Measurements from ENCODE around the gene MYO16. TPM values are rescaled to one million over a fixed set of nuclear protein-coding genes. Genes with fewer than 3 reads are reported as not detected.

Gene MYO16
- total RNA-seq, 4 donors from 2014 or later, result 0.53 TPM; not detected in 3

DNA sequence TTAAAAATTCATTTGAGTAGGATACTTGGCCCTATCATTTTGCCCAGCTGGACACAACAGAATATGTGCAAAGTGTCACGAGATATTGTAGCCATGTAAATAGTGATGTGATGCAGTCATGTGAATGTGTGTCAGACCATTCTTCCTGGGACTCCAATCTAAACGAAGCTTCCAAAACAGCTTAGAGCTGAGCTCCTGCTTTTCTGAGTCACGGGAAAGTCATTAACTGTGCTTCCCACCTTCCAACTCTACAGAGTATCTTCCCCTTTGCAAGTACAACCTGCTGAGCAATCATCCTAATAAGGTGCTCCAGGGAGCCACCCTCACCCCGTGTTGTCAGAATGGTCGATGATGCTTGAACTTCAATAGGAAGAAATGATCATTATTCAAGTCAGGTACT lies 294.7 kb downstream of the MYO16 start:
- TF ChIP-seq POLR2A (IDR thresholded peaks at IDR 0.05), result no peak
- TF ChIP-seq, protein P1, sequence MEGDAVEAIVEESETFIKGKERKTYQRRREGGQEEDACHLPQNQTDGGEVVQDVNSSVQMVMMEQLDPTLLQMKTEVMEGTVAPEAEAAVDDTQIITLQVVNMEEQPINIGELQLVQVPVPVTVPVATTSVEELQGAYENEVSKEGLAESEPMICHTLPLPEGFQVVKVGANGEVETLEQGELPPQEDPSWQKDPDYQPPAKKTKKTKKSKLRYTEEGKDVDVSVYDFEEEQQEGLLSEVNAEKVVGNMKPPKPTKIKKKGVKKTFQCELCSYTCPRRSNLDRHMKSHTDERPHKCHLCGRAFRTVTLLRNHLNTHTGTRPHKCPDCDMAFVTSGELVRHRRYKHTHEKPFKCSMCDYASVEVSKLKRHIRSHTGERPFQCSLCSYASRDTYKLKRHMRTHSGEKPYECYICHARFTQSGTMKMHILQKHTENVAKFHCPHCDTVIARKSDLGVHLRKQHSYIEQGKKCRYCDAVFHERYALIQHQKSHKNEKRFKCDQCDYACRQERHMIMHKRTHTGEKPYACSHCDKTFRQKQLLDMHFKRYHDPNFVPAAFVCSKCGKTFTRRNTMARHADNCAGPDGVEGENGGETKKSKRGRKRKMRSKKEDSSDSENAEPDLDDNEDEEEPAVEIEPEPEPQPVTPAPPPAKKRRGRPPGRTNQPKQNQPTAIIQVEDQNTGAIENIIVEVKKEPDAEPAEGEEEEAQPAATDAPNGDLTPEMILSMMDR (IDR thresholded peaks at IDR 0.05), result no peak
- no peaks in the 10 kb centered on the region for H3K27me3 ChIP-seq
- H3K4me1 ChIP-seq, result no peaks in the 10 kb centered on the region
- H3K36me3 ChIP-seq, result no peaks in the 10 kb centered on the region
- H3K9me3 ChIP-seq, result no peaks in the 10 kb centered on the region
- H3K4me3 ChIP-seq, result no peak overlapping the region
- H3K27ac ChIP-seq, result no peak overlapping the region
- no peak for DNase-seq

DNA sequence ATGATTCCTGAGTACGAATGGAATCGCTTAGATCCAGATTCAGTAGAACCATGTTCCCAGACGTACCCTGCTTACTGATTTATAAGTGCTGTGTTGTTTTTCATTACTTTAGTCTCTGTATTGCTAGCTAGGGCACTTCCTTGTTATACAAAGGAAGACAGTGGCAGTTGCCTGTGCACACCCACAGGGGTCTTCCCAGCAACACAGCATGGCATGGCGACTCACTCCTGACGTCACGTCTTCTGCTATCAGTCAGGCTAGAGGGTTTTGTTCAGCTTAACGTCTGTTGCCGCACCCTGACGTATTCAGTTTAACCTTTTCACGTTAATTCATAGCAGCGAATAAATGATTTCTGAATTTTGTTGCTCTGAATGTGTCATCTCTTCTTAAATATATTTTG lies 295.1 kb downstream of the MYO16 start:
- no peak for DNase-seq
- Histone ChIP-seq H3K9me3 (no peaks in the 10 kb centered on the region), H3K27me3 (no peaks in the 10 kb centered on the region), H3K4me1 (no peaks in the 10 kb centered on the region), H3K27ac (no peak overlapping the region), H3K4me3 (no peak overlapping the region), H3K36me3 (no peaks in the 10 kb centered on the region)
- TF ChIP-seq POLR2A (IDR thresholded peaks at IDR 0.05), result no peak
- TF ChIP-seq, protein P1 (IDR thresholded peaks at IDR 0.05), result no peak

DNA sequence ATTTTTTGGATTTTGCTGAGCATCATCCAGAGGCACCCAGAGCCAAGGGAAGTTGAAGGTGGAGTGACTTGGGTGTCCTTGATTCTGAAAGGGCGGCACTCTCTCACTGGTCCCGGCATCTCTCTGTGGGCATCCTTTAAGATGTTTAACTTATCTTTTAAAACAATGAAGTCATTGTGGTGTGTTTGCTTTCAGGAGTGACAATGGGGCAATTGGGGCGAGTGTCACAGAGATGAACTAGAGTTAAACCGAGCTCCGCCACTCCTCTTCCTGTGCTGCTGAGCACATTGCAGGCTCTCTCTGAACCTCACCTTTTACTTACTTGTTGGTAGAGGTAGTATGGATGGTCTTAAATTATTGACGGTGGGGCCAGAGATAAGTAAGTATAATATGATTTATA lies 295.7 kb downstream of the MYO16 start:
- Histone ChIP-seq H3K9me3 (no peaks in the 10 kb centered on the region), H3K27ac (no peak overlapping the region), H3K4me1 (no peaks in the 10 kb centered on the region), H3K27me3 (no peaks in the 10 kb centered on the region), H3K4me3 (no peak overlapping the region), H3K36me3 (no peaks in the 10 kb centered on the region)
- TF ChIP-seq POLR2A (IDR thresholded peaks at IDR 0.05), result no peak
- TF ChIP-seq, protein P1 (IDR thresholded peaks at IDR 0.05), result no peak
- no peak for DNase-seq

DNA sequence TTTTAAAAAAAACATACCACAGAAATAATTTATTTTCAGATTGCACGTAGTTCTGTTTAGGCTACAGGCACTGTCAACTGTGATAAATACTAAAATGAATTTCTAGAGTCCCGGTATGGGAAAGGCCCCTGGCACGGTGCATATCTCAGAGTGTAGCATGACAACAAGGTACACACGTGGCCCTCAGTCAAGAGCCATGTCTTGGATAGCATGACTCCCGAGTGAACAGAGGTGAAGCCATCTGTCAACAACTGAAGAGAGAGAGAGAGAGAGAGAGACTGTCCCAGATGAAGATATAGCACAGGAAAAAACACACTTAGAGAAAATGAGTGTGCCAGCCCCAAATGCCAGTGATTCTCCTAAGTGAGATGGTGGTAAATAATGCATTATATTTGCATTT lies 297.5 kb downstream of the MYO16 start:
- DNase-seq, result no peak
- no peaks in the 10 kb centered on the region for H3K4me1 ChIP-seq
- H3K27ac ChIP-seq, result no peak overlapping the region
- no peaks in the 10 kb centered on the region for H3K27me3 ChIP-seq
- no peaks in the 10 kb centered on the region for H3K9me3 ChIP-seq
- H3K36me3 ChIP-seq, result no peaks in the 10 kb centered on the region
- TF ChIP-seq, protein P1 (IDR thresholded peaks at IDR 0.05), result no peak
- TF ChIP-seq POLR2A (IDR thresholded peaks at IDR 0.05), result no peak
- H3K4me3 ChIP-seq, result no peak overlapping the region

DNA sequence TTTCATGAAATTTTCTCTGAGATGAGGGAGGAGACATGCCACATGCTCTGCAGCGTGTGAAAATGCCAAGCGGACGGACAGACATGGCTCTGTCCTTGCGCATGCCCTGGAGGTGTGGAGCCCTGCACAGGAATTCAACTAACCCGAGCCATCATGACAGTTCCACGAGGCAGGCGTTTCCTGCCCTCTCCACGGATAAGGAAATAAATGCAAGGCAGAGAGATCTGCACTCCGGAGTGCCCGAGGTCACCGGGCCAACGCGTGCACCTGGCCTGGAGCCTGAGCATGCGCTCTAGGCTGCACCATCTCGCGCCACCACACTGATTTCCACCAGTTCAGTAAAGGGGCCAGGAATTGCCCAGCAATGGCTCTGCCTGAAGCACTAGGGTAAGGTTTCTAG lies 298.2 kb downstream of the MYO16 start:
- Histone ChIP-seq H3K9me3 (no peaks in the 10 kb centered on the region), H3K4me1 (no peaks in the 10 kb centered on the region), H3K36me3 (no peaks in the 10 kb centered on the region), H3K27me3 (no peaks in the 10 kb centered on the region), H3K27ac (no peak overlapping the region), H3K4me3 (no peak overlapping the region)
- no peak for DNase-seq
- no peak for TF ChIP-seq POLR2A (IDR thresholded peaks at IDR 0.05)
- TF ChIP-seq, protein P1 (IDR thresholded peaks at IDR 0.05), result no peak

DNA sequence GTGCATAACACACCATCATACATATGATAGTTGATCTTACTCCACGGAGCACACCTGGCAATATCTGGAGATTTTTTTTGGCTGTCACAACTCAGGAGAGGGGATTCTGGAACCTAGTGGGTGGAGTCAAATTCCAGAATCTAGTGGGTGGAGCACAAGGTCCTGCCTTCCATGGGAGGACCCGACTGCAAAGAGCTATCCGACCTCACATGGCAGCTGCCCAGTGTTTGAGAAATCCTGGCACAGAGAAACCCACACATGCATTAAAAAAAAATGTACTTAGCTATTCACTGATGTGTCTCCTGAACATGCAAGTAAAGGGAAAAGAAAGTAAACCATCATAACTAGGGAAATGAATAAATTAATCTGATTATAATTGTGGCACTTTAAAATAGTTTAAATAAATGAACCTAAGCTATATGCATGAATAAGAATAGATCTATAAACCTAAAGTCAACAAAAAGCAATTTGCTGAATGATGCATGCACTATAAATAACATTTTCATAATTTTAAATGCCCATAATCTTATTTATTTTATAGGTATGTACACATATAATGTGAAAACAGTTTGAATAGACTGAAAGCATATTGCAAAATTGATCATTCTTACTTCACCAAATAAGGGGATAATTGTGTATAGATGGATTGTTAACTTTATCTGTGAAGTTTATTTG lies 300.3 kb downstream of the MYO16 start:
- Histone ChIP-seq H3K4me1 (no peaks in the 10 kb centered on the region), H3K9me3 (no peaks in the 10 kb centered on the region), H3K36me3 (no peaks in the 10 kb centered on the region), H3K27ac (no peak overlapping the region), H3K4me3 (no peak overlapping the region), H3K27me3 (no peaks in the 10 kb centered on the region)
- DNase-seq, result no peak
- TF ChIP-seq, protein P1 (IDR thresholded peaks at IDR 0.05), result no peak
- no peak for TF ChIP-seq POLR2A (IDR thresholded peaks at IDR 0.05)
